Activated CD4-positive, alpha-beta T cell treated with anti-CD3 and anti-CD28 coated beads, Interleukin-2, amount 50 U/mL, for 16 hours (primary cell): Measurements from ENCODE around the gene FGFRL1.
"Not testable (repeated sequence)": the region's sequence is repeated elsewhere in the genome, so short reads cannot be mapped to it uniquely, and the experiment has no call there.

Experiments
- DNase-seq: peaks from one replicate; pipeline ENCODE4 v3.0.0-alpha.2; 2020

Gene FGFRL1

GRCh38 chr4:973431-974397, 37.7 kb upstream of the FGFRL1 start, which contains the start of gene DGKQ:
Gene DGKQ (minus strand): TSS chr4:973569. CDS start chr4:973482, 87 bp downstream.
- DNase-seq, result peak; percentile 88

GRCh38 chr4:974668-975067, 36.8 kb upstream of the FGFRL1 start:
- DNase-seq, result no peak

DNA sequence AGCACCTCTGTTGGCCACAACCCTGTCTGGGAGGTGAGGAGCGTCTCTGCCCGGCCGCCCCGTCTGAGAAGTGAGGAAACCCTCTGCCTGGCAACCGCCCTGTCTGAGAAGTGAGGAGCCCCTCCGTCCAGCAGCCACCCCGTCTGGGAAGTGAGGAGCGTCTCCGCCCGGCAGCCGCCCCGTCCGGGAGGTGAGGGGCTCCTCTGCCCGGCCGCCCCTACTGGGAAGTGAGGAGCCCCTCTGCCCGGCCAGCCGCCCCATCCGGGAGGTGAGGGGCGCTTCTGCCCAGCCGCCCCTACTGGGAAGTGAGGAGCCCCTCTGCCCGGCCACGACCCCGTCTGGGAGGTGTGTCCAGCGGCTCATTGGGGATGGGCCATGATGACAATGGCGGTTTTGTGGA, 35.4 kb upstream of the FGFRL1 start:
- DNase-seq, result not testable (repeated sequence)

DNA sequence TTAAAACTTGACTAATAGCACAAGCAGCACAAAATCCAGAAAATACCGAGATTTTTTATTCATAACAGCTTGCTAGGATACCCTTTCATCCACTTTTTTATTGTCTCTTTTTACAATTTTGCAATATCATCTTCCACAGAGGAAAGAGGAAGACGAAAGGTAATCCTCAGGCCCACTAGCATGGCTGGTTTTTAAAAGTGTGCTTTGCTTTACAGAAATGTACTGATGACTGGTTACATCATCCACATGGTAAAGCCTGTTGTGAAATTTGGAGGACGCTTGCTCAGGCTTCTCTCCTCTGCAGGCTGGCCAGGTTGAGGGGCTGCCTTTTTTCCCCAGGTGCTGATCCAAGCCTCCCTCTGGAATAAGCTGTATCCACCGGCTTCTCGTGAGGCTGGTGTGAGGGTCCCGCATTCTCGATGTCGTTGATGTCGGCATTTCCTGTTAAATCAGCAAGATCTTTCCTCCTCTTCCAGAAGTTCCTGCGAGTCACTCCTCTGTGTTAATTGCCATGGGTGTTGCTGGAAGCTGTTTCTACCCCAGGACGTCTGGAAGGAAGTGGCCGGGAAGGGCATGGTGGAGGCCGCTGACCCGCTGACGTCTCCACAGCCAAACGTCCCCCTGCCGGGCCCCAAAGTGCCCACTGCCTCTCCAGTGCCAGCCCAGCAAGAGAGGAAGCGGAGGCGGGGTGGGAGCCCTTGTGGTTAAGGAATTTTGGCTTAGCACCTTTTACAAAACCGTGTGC, 32.3 kb upstream of the FGFRL1 start:
- DNase-seq, result no peak

DNA sequence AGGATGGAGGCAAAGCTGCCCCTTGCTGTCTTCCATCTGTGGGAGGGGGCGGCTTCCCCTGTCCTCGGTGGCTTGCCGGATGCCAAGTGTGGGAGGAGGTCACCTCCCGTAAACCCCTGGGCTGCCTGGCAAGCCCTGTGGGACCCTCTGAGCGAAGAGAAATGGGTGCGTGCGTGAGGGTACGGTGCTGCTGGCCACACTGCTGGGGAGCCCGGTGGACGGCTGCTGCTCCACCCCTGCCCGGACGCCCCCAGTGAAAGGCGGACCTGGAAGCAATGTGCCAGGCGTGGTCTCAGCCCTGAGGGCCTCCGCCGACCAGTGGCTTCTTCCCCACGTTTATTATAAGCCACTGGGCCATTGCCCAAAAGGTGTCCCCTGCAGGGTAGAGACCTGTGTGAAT, 29.1 kb upstream of the FGFRL1 start:
- no peak for DNase-seq

- no peak for DNase-seq
Observed at GRCh38 chr4:982814-983213, 28.6 kb upstream of the FGFRL1 start.

DNA sequence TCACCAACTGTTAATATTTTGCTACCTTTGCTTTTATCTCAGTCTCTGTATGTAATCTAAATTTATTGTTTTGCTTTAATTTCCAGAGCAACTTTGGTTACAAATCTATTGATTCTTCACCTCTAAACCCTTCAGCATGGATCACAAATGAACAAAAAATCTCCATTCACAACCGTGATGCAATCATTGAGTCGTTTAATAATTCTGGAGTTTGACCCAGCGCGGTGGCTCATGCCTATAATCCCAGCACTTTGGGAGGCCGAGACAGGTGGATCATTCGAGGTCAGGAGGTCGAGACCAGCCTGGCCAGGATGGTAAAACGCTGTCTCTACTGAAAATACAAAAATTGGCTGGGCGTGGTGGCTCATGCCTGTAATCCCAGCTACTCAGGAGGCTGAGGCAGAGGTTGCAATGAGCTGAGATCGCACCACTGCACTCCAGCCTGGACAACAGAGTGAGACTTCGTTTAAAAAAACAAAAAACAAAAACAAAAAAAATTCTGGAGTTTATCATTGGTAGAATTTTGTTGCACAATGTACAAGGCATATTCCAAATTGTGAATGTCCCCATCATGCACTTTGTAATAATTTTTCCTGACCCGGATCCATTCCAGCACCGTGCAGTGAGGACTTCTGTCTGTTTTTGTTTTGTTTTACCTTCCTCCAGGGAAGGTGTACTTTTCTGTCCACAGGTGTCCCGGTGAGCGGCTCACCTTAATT, 26.9 kb upstream of the FGFRL1 start:
- DNase-seq, result no peak

- DNase-seq, result peak; percentile 54
Observed at GRCh38 chr4:985123-985830, 26.1 kb upstream of the FGFRL1 start.

- no peak for DNase-seq
Observed at GRCh38 chr4:986428-986878, 25.0 kb upstream of the FGFRL1 start.

GRCh38 chr4:986879-987623, 24.4 kb upstream of the FGFRL1 start, which contains the start of gene IDUA:
Gene IDUA (plus strand): TSS chr4:987044. CDS start chr4:987085, 41 bp downstream.
- DNase-seq, result peak; percentile 80

DNA sequence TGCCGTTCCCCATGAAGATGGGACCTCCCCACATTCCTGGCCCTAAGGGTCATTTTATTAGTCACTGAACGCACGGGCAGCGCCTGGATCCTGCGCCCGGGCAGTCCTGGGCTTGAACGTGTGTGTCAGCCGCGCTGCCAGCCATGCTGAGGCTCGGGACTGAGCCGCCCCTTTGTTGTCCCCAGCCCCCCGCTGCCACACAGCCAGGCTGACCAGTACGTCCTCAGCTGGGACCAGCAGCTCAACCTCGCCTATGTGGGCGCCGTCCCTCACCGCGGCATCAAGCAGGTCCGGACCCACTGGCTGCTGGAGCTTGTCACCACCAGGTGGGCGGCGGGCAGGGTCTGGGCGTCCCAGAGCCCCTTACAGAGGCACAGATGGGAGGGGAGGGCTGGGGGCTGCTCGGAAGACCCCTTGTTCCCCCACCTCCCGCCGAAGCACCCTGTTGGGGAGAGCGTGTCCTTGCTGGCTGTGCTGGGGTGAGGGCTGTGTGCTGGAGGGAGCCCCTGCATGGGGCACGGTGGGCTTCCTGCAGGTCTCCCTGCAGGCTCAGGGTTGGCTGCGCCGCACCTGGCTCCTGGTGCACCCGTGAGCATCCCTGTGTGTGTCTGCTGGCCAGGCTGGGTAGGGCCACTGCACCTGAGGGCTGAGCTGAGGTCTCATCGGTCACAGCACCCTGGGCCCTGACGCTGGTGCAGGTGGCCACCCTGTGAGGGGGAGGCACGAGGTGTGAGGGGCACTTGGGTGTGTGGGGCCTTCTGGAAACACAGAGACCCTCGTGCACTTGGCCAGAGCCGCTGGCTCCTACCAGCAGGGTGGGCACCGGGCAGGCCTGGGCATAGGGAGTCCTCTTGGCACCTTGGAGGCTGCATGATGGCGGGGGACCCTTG, 23.6 kb upstream of the FGFRL1 start:
- DNase-seq, result no peak

GRCh38 chr4:988726-989721, 22.4 kb upstream of the FGFRL1 start:
- no peak for DNase-seq

GRCh38 chr4:989722-990471, 21.5 kb upstream of the FGFRL1 start:
- no peak for DNase-seq

GRCh38 chr4:990746-991367, 20.6 kb upstream of the FGFRL1 start:
- DNase-seq, result no peak

DNA sequence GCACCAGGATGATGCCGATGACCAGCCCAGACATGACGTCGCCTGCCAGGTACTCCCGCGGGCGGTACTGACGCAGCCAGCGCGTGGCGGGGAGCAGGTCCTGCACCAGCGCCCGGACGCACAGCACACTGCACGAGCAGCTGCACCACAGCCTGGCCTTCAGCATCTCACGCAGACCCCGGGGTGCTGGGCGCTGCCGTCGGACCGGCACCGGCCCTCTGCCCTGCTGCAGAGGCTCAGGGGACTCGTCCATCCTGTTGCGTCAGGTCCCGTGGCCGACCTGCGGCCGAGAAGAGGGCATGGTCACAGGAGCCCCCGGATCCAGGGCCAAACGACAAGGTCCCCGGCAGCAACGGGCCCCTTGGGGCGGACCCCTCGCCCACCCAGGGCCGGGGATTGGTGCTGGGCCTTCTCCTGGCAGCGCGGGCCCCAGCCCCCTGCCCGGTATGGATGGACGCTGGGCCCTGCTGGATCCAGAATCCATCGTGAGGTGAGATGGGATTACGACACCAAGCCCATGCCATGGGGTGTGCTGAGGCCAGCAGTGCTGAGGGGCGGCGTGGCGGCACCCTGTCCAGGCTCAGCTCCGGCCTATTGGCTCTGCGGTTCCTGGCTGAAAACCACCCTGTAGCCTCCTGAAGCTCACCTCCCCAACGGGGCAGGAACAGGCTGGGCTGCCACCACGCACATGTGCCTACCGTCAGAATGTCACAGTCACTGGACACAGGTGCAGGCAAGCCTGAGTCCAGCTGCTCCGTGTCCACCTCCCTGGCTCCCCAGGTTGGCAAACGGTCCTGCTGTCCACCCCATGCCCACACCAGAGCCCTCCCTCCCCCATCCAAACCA, 19.8 kb upstream of the FGFRL1 start:
- DNase-seq, result no peak

DNA sequence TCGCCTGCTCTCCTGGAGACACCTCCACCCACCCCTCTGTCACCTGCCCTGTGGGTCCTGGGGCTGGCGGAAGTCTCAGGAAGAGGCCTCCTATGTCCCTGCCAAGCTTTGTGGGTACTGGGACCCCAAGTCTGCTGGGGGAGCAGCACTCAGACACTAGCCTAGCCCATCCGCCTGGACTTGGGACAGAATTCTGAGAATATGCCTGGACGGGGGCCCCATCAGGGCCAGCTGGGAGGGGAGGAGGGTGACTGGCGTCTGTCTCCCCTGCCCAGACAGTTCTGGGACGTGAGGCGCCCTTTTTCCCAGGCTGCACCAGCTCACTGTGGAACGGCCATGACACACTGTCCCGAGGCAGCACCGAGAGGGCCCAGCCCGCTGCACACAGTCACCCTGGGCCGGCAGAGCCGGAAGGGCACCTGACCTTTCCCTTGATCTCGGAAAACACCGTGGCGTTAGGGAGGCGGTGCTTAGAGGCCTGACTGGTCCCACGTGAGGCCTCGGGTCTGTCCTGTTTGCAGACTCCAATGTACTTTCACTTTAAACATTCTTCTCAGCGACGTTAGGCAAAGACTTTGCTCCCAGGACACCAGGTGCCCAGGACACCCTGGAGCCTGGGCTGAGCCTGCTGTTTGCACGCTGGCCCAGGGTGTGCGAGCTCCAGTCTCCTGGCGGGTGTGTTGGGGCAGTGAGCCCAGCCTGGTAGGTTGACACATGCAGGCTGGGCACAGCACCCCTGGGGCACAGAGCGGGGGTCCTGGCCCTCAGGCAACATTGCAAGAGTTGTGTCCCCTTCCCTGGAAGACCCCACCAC, 18.9 kb upstream of the FGFRL1 start:
- DNase-seq, result no peak
